ENCODE results near the gene BSN. TPM values are rescaled to one million over a fixed set of nuclear protein-coding genes. Genes with fewer than 3 reads are reported as not detected.

The BSN gene
- total and polyA plus RNA-seq, 2 of the 4 experiments (the other 2 are of a cell fraction), result under 0.01 to 0.03 TPM

DNA sequence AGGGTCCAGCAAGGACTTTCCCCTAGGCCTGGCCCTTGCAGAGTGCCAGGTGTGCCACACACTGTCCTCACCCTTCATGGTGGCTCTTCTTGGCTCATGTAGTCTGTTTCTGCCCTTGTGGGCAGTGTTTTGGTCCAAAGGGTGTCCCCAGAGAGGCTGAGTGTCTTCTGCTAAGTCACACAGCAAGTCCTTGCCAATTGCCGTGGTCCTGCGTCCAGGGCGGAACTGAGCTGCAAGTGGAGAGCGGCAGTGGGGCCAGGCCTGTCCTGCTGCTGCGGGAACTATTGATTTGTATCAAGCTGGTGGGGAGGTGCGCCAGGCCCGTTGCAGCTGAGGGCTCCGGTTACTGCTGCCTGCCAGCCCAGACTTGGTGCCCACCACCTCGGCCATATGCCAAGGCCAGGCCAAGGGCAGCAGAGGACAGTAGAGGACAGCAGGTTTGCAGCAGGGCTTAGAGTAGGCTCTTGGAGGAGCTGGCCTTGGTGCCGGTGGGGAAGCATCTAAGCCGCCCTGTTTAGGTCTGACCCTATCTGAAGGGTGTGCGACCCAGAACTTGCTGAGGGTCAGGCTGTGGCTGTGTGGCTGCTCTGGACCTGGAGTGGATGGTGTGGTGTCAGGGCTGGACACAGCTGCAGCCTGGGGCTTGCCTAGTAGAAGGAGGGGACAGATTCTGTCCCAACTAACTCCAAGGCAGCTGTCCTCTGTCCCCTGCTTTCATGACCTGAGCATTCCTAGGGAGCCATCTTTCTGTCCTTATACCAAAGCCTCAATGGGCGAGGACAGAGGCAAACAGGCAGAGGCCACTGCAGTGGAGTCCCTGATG is 160.7 kb downstream of the BSN start:
- Histone ChIP-seq H3K79me1 (ENCODE audit: low read depth in 1 of 2, low read length in 2 of 2) (peaks cover 0 to 6% of the 10 kb centered on the region in 2 experiments; a peak in 1 of 4 replicates), H3K9me3 (ENCODE audit: control insufficient read depth, insufficient read depth, low read length) (no peaks in the 10 kb centered on the region), H3K23ac (ENCODE audit: low read depth, low read length) (no peak overlapping the region), H3K4me3 (ENCODE audit: insufficient read depth, low read depth, low read length) (no peak overlapping the region), H3K4ac (ENCODE audit: low read depth, low read length) (no peak overlapping the region), H3K9me1 (ENCODE audit: insufficient read depth, low read length) (no peaks in the 10 kb centered on the region; the same call in 1 of the 2 replicates), H3K27ac (ENCODE audit: insufficient read depth, low read length) (no peak overlapping the region), H4K20me1 (ENCODE audit: insufficient read depth, low read length) (peaks cover 8% of the 10 kb centered on the region), H3K18ac (ENCODE audit: low read depth, low read length) (no peak overlapping the region), H4K8ac (ENCODE audit: low read depth in 2 of 2, low read length in 2 of 2) (no peak overlapping the region), H2AK5ac (ENCODE audit: low read depth, low read length) (no peak overlapping the region), H3K56ac (ENCODE audit: extremely low read depth, insufficient read depth, low read length) (no peak overlapping the region), H2AK9ac (replicated peaks; ENCODE audit: low read depth, low read length, poor library complexity) (no peak overlapping the region), H2BK5ac (ENCODE audit: low read depth, low read length, poor library complexity, severe bottlenecking) (no peak overlapping the region), H2BK120ac (ENCODE audit: low read depth, low read length) (no peak overlapping the region), H3K27me3 (ENCODE audit: control insufficient read depth, insufficient read depth, low read length) (no peaks in the 10 kb centered on the region), H3K4me1 (ENCODE audit: control insufficient read depth, insufficient read depth, low read length) (peaks cover 6% of the 10 kb centered on the region), H2AFZ (replicated peaks; ENCODE audit: low read length, poor library complexity) (no peak overlapping the region), H3K4me2 (ENCODE audit: low read depth, low read length) (no peak overlapping the region), H2BK15ac (ENCODE audit: low read depth, low read length) (no peak overlapping the region), H2BK20ac (ENCODE audit: low read depth, low read length) (no peak overlapping the region), H3K9ac (ENCODE audit: low read depth, low read length) (no peak overlapping the region), H3K14ac (replicated peaks; ENCODE audit: low read depth, low read length) (no peak overlapping the region), H3K36me3 (ENCODE audit: control insufficient read depth, insufficient read depth, low read length) (peaks cover 11% of the 10 kb centered on the region; the same call in 1 of the 2 replicates), H4K91ac (ENCODE audit: insufficient read depth, low read depth, low read length) (no peak overlapping the region), H4K5ac (ENCODE audit: low read depth, low read length) (no peak overlapping the region)
- in situ Hi-C loops (cut with MboI; ENCODE audit: low sequenced_read_pairs), result no loop called here
- dilution Hi-C loops (cut with HindIII; ENCODE audit: low sequenced_read_pairs, unreplicated experiment), result no loop called here
- POLR2A ChIA-PET (ENCODE audit: unreplicated experiment), result no interaction called here
- TF ChIP-seq MAFK (IDR thresholded peaks at IDR 0.05; ENCODE audit: low read depth, low read length), result no peak
- no peak for TF ChIP-seq POLR2A (IDR thresholded peaks at IDR 0.05; ENCODE audit: low read depth, low read length)
- no peak for TF ChIP-seq MXI1 (IDR thresholded peaks at IDR 0.05; ENCODE audit: borderline replicate concordance, low read depth, low read length)
- TF ChIP-seq, protein P1, sequence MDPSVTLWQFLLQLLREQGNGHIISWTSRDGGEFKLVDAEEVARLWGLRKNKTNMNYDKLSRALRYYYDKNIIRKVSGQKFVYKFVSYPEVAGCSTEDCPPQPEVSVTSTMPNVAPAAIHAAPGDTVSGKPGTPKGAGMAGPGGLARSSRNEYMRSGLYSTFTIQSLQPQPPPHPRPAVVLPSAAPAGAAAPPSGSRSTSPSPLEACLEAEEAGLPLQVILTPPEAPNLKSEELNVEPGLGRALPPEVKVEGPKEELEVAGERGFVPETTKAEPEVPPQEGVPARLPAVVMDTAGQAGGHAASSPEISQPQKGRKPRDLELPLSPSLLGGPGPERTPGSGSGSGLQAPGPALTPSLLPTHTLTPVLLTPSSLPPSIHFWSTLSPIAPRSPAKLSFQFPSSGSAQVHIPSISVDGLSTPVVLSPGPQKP (IDR thresholded peaks at IDR 0.05; ENCODE audit: borderline replicate concordance, low read depth, low read length), result no peak
- no peak for TF ChIP-seq CHD1 (IDR thresholded peaks at IDR 0.05; ENCODE audit: low read depth, low read length)
- TF ChIP-seq NFE2L2 (IDR thresholded peaks at IDR 0.05; ENCODE audit: low read depth, low read length), result no peak
- intact Hi-C loops (cut with micrococcal nuclease), result no loop called here
- no TSS peak for BruUV-seq (replicated peaks)
- DNase-seq (no peak), ATAC-seq (ENCODE audit: low read depth) (no peak)
- CTCF ChIA-PET, result no interaction called here
- 90% methylated on average over 8 of the region's 13 CpGs; no CpG with 5 or more reads in 1 of the 2 experiments for WGBS, 2 experiments (ENCODE audit: extremely low coverage in 2 of 2, insufficient read length in 1 of 2)

Measured in IMR-90 (cell line).